ENCODE measurements around the gene AUTS2. TPM values are rescaled to one million over a fixed set of nuclear protein-coding genes. Genes with fewer than 3 reads are reported as not detected.
A peak's percentile ranks its signal among the peaks of the same experiment; 100 is the strongest.

The AUTS2 gene
- total RNA-seq, 1 donor from 2014 or later, result 5.2 TPM

DNA sequence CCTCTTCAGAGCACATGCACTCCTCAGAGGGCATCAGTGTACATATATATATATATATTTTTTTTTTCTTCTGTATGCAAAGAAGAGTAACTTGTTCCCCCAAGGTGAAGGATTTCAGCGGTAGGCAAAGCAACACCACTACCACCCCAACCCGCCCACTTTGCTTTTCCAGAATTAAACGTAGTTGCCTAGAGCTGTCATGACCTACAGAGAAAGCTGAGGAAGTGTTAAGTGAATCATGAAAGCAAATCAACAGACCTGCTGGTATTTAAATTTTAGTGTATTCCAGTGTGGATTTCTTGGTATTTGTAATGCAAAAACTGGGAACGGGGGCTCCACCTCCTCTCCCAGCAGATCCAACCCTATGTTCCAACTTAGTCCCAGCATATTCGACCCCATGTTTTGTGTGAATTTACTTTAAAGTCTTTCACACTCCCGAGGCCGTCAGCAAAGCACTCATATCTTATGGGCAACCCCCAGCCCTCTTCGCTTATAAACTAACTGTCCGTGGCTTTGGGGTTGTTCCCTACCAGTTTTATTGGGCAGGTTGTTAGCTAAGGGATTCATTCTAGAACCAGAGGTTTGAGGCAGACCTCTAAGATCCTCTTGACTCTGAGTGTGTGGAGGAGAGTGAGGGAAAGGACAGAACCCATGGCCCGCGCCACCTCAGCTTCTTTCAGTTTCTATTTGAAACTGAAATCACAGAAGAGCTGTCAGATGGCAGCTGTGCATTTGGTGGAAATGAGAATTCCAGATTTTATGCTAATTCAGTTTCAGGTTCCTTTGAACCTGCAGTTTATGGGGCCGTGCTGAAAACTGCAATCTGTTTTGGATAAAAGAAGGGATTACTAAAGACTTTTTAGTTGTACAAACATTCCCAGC lies 1083.4 kb downstream of the AUTS2 start:
- intact Hi-C loops (cut with DNase I), result no loop called here
- ATAC-seq (ENCODE audit: poor library complexity) (no peak), DNase-seq (no peak)

GRCh38 chr7:70684173-70684572 lies 1085.9 kb downstream of the AUTS2 start:
- no peak for ATAC-seq (ENCODE audit: poor library complexity)
- intact Hi-C loops (cut with DNase I), result no loop called here
- DNase-seq, result no peak

DNA sequence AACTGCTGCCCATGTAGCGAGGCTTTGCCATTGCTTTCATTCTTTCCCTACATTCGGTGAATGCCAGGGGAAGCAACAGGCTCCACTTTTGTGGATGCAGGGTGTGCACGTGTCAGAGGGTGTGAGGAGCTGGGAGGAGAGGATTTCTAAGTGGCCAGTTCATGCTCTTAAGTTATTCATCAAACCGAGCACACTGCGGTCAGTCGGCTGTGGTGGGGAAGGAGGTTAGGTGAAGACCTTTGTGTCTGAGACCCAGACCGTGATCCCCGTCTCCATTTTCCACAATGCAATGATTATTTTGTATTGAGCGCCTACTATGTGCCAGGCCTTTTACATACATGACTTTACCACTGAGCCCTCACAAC lies 1095.0 kb downstream of the AUTS2 start:
- no peak for DNase-seq
- intact Hi-C loops (cut with DNase I), result loop anchor here (10.0 kb wide), 1 partner anchor 759 kb away; no protein-coding TSS in a partner anchor
- ATAC-seq (ENCODE audit: poor library complexity), result peak; percentile 21

GRCh38 chr7:70693686-70694433 lies 1095.6 kb downstream of the AUTS2 start:
- ATAC-seq (ENCODE audit: poor library complexity) (peak; percentile 93), DNase-seq (peak; percentile 86)
- intact Hi-C loops (cut with DNase I), result loop anchor here (10.0 kb wide), 1 partner anchor 759 kb away; no protein-coding TSS in a partner anchor

- ATAC-seq (ENCODE audit: poor library complexity), result peak; percentile 42
- intact Hi-C loops (cut with DNase I), result loop anchor here (10.0 kb wide), 1 partner anchor 760 kb away; no protein-coding TSS in a partner anchor
- peak; percentile 56 for DNase-seq
Measured at GRCh38 chr7:70694434-70694970, 1096.2 kb downstream of the AUTS2 start.

DNA sequence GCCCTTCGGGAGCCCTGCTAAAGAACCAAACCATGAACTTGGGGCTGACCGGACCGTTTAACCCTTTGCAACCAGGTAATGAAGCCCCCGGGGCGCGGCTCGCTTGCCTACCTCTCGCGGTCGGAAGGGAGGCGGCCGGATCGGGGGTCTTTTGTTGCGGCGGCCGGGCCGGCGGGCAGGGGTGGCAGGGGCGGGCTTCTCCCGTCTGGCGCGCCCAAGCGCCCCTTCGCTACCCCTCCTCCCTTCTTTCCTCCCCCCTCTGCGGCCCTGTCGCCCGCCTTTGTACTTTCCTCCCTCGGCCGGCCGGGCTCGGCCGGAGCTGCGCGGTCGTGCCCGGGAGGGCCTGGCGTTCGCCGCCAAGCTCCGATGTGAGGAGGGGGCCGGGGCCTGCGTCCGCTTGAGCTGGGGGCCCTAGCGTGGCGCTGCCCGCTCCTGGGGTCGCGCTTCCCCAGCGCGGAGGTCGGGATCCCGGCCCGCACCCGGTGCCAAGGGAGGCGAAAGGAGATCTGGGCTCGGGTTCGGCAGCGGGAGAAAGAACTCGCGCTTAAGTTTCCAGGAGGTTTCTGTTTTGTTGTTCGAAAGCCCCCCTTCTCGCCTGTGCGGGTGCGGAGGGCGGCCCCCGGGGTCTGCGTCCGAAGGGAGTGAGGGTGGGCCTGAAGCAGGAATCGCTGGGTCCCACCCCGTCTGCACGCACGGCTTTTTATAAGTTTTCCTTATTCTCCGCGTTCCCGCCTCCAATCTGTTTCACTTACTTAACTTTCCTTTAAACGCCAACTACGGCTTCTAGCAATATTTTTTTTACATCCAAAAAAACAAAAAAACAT lies 1096.9 kb downstream of the AUTS2 start:
- intact Hi-C loops (cut with DNase I), result loop anchor here (5.0 to 10.0 kb wide), 2 partner anchors 653 to 760 kb away; no protein-coding TSS in a partner anchor
- DNase-seq (no peak), ATAC-seq (ENCODE audit: poor library complexity) (peak; percentile 24)

DNA sequence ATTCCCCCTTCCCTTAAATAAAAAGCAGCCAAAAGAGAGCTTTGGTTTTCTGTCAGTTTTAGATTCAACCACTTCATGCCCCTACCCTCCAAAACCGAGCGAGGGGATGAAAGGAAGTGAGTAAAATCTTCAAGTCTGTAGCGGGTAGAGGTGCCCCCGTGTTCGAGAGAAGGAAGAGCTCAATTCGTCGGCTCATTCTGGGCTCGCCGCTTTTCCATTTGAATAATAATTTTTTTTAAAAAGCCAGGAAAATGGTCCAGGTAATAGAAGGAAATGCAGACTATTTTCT lies 1097.5 kb downstream of the AUTS2 start:
- DNase-seq (no peak), ATAC-seq (ENCODE audit: poor library complexity) (no peak)
- intact Hi-C loops (cut with DNase I), result loop anchor here (5.0 to 10.0 kb wide), 2 partner anchors 653 to 761 kb away; no protein-coding TSS in a partner anchor

GRCh38 chr7:70696201-70696754 lies 1098.0 kb downstream of the AUTS2 start:
- no peak for DNase-seq
- no peak for ATAC-seq (ENCODE audit: poor library complexity)
- intact Hi-C loops (cut with DNase I), result loop anchor here (5.0 to 10.0 kb wide), 2 partner anchors 654 to 761 kb away; no protein-coding TSS in a partner anchor

DNA sequence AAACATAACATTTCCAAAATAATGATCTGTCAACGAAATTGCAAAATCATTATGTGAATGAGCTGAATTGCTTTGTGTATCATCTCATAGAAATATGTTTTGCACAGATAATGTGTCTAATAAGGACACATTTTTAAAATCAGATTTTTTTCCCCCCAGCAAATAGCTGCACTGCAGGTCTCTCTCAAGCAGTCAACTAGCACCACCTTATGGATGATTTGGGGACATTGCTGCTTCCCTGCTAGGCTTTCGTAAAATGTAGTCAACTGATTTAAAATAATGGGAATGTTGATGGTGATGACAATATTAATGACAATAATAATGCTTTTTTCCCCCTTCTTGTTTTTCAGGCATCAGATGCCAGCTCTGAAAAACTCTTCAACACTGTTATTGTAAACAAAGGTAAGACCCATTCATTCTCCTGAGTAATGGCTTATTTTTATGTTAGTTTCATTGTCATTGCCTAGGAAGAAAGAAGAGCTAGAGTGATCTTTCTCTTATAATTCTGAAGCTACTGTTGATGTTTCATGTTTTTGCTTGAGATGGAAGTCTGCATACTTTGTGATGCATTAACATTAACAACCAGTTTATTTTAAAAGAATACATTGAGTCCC lies 1100.1 kb downstream of the AUTS2 start:
- DNase-seq, result no peak
- intact Hi-C loops (cut with DNase I), result loop anchor here (5.0 to 10.0 kb wide), 2 partner anchors 656 to 764 kb away; no protein-coding TSS in a partner anchor

DNA sequence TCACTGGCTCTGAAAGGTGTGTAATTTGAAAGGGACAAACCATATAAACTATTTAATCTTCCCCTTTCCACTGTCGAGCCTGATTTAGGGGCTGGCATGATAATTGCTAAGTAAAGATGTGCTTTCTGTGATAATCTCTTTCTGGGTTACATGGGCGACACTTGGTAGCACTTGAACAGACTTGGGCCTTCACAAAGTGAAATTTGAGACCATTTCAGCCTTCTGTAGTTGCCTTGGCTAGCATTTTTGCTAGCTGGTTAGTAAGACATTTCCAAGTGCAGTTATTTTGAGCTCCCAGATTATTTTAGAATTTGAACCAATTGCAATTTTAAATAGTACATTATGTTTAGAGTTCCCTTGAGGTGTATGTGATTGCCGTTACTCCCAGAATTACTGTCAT lies 1101.0 kb downstream of the AUTS2 start:
- intact Hi-C loops (cut with DNase I), result loop anchor here (5.0 to 10.0 kb wide), 2 partner anchors 657 to 764 kb away; no protein-coding TSS in a partner anchor
- no peak for ATAC-seq (ENCODE audit: poor library complexity)
- no peak for DNase-seq

More for the DNA sequence above, 1100.1 kb downstream of the AUTS2 start:
- ATAC-seq (ENCODE audit: poor library complexity), result no peak

GRCh38 chr7:70700055-70700940 lies 1102.0 kb downstream of the AUTS2 start:
- intact Hi-C loops (cut with DNase I), result no loop called here
- no peak for ATAC-seq (ENCODE audit: poor library complexity)

DNA sequence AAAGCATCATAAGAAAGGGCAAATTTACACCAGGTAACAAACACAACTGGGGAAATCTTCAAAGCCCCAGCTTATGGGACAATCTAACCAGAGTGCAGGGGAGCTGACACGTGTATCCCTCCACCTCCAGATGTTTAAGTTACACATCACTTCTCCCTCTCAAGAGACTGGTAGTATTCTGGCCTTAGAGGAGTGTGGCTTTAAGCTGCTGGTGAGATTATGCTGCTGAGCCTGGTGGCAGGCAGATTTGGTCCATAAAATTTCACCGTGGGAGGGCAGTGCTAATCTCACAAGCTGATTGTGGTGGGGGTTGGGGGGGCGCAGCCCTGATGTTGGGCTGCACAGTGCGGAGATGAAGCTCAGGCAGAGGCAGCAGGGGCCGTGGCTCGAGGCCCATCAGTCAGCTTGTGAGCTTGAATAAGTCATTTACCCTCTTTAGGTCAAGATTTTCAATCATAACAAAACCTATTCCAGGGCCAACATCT lies 1102.7 kb downstream of the AUTS2 start:
- DNase-seq (no peak), ATAC-seq (ENCODE audit: poor library complexity) (no peak)
- intact Hi-C loops (cut with DNase I), result no loop called here

More at GRCh38 chr7:70700055-70700940, 1102.0 kb downstream of the AUTS2 start:
- DNase-seq, result no peak

- DNase-seq (no peak), ATAC-seq (ENCODE audit: poor library complexity) (no peak)
- intact Hi-C loops (cut with DNase I), result no loop called here
Measured at GRCh38 chr7:70701477-70701876, 1103.2 kb downstream of the AUTS2 start.

DNA sequence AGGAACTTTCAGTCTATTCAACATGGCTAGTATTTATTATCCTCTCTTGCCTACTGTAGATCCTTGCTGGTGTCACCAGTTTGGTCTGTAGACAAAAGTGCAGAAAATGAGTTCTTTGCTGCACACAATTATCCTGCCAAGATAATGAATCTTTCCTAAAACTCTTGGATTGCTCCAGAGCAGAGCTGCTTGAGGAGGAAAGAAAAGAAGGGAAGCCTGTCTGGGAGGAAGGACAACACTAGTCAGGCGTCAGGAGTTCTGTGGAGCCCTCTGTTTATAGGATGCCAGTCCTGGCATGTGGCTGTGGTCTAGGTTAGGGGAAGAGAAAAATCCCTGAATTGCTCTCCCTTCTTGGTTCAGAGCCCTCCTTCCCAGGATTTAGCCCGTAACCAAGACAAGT lies 1103.7 kb downstream of the AUTS2 start:
- ATAC-seq (ENCODE audit: poor library complexity) (no peak), DNase-seq (no peak)
- intact Hi-C loops (cut with DNase I), result no loop called here

DNA sequence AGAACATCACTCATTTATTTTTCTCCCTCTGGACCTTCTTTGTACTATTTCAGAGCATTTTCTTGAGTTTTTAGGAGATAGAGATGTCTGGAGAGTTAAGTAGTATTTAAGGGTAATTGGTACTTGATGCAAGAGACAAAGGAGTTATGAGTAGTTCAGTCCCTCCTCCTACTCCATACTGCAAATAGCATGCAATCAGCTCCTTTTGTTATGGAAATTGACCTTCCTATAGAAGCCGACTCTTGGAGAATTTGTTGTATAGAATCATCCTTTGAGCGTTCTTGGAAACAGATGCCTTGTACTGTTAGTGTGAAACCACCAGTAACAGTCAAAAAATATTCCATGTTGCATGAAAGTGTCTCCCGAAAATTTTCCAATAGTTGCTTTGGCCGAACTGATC lies 1105.5 kb downstream of the AUTS2 start:
- DNase-seq (no peak), ATAC-seq (ENCODE audit: poor library complexity) (no peak)
- intact Hi-C loops (cut with DNase I), result no loop called here

GRCh38 chr7:70704831-70705346 lies 1106.6 kb downstream of the AUTS2 start:
- intact Hi-C loops (cut with DNase I), result no loop called here
- DNase-seq (no peak), ATAC-seq (ENCODE audit: poor library complexity) (no peak)
